Calu3 (cell line): Measurements from ENCODE around the gene PLEKHN1. TPM values are rescaled to one million over a fixed set of nuclear protein-coding genes. Genes with fewer than 3 reads are reported as not detected.
A peak's percentile ranks its signal among the peaks of the same experiment; 100 is the strongest.

Experiments used
- BruUV-seq: library from RNA; stranded (reverse); fragments of 400-500 nt; replicated peaks from 2 replicates; lab custom pipeline; 2021; lab: Mats Ljungman, UMichigan
- CTCF ChIA-PET: fragments of 300-600 bp; sonication (Branson Sonifier 250); formaldehyde crosslinking; loops from one replicate; lab custom pipeline; 2022; ENCODE audit warnings: antibody characterized with exemption; lab: Charles Lee
- DNase-seq: peaks from one replicate; pipeline ENCODE4 v3.0.0; 2022
- H3K27ac Mint-ChIP-seq: one replicate; pipeline ENCODE4 v1.8.0; 2022; ENCODE audit warnings: mixed read lengths; ENCODE audit not compliant: unreplicated experiment
- H3K27me3 Mint-ChIP-seq: one replicate; pipeline ENCODE4 v1.8.0; 2022; ENCODE audit warnings: mixed read lengths; ENCODE audit not compliant: unreplicated experiment
- H3K36me3 Mint-ChIP-seq: one replicate; pipeline ENCODE4 v1.8.0; 2022; ENCODE audit warnings: mild to moderate bottlenecking, moderate library complexity, mixed read lengths; ENCODE audit not compliant: insufficient read depth, unreplicated experiment
- H3K4me1 Mint-ChIP-seq: one replicate; pipeline ENCODE4 v1.8.0; 2022; ENCODE audit warnings: mild to moderate bottlenecking, low read depth, mixed read lengths; ENCODE audit not compliant: unreplicated experiment
- H3K4me3 Mint-ChIP-seq: one replicate; pipeline ENCODE4 v1.8.0; 2022; ENCODE audit warnings: mild to moderate bottlenecking, low read depth, moderate library complexity, mixed read lengths; ENCODE audit not compliant: unreplicated experiment
- H3K9me3 Mint-ChIP-seq: one replicate; pipeline ENCODE4 v1.8.0; 2022; ENCODE audit warnings: low read depth, mixed read lengths; ENCODE audit not compliant: unreplicated experiment
- CTCF ChIP-seq: fragments of 200-600 bp; IDR thresholded peaks from one replicate; pipeline ENCODE4 v1.8.0; 2022; ENCODE audit warnings: antibody characterized with exemption; ENCODE audit not compliant: unreplicated experiment
- intact Hi-C: fragments of 100-400 bp; cut with micrococcal nuclease; formaldehyde crosslinking; loops from one replicate; pipeline ENCODE4 v1.10.0; 2022; ENCODE audit not compliant: unreplicated experiment
- total RNA-seq: library from RNA; stranded (reverse); gene quantifications from 2 replicates; pipeline ENCODE4 v1.2.3, GENCODE V29; 2022

The PLEKHN1 gene
- total RNA-seq, 1 experiment from 2014 or later = 11.9 TPM

- Mint-ChIP-seq H3K4me1 (peaks cover 16% of the 10 kb centered on the region), H3K9me3 (no peaks in the 10 kb centered on the region), H3K27ac (peak overlapping the region; percentile 72), H3K36me3 (no peaks in the 10 kb centered on the region), H3K4me3 (no peak overlapping the region), H3K27me3 (peaks cover 61% of the 10 kb centered on the region)
- intact Hi-C loops = no loop called here
- CTCF ChIA-PET = interaction anchor here (1.3 kb wide), 1 partner anchor 17 kb away, joined by 3 read pairs; no protein-coding TSS in a partner anchor
- no TSS peak for BruUV-seq
- TF ChIP-seq CTCF = peak; percentile 41
- DNase-seq = peak; percentile 68
These were observed 45.1 kb upstream of the PLEKHN1 start for GRCh38 chr1:921011-921837.

DNA sequence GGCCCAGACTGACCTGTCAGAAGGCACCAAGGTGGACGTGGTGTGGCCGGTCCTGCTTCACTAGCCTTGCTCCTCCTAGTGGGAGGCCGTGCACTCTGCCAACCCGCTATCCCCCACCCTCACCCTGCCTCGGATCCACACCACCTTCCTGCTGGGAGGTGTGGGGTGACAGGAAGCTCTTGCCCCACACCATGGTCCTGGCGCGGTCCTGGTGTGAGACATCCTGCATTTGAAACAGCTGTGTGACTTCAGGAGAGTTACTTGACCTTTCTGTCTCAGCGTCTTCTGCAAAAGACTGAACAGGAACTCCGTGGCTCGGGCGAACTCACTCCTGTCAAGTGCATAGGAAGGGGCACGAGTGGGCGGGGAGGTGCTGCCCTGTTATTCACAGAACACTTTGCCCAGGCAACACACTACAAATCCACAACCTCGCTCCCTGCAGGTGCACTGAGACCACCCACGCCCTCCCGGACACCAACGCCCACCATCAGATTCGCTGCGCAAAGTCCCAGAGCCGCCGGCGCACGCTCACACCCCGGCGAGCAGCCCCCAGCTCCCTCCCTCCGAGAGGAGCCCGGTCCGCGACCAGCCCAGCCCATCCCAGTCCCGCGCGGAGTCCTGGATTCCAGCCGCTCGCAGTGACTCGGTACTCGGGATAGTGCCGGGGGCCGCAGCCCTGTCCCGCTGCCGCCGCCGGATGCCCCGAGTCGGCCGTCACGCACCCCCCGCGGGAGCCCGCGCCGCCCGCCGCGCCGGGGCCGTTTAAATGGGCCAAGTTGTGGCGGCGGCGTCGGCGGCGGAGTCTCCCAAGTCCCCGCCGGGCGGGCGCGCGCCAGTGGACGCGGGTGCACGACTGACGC is 42.9 kb upstream of the PLEKHN1 start, which contains the start of gene SAMD11:
TSS of gene SAMD11 (plus strand) at position 793 of the 860 bp plus-strand sequence. CDS start 509 bp downstream, outside the sequence.
- Mint-ChIP-seq H3K27ac (no peak within 1 kb of the TSS), H3K4me1 (peaks cover 16% of the 10 kb centered on the region), H3K9me3 (no peaks in the 10 kb centered on the region), H3K36me3 (no peaks in the 10 kb centered on the region), H3K4me3 (peak within 1 kb of the TSS; percentile 32), H3K27me3 (peaks cover 65% of the 10 kb centered on the region)
- peak; percentile 90 for DNase-seq
- intact Hi-C loops = no loop called here
- CTCF ChIA-PET = no interaction called here
- no peak for TF ChIP-seq CTCF
- BruUV-seq = no TSS peak

DNA sequence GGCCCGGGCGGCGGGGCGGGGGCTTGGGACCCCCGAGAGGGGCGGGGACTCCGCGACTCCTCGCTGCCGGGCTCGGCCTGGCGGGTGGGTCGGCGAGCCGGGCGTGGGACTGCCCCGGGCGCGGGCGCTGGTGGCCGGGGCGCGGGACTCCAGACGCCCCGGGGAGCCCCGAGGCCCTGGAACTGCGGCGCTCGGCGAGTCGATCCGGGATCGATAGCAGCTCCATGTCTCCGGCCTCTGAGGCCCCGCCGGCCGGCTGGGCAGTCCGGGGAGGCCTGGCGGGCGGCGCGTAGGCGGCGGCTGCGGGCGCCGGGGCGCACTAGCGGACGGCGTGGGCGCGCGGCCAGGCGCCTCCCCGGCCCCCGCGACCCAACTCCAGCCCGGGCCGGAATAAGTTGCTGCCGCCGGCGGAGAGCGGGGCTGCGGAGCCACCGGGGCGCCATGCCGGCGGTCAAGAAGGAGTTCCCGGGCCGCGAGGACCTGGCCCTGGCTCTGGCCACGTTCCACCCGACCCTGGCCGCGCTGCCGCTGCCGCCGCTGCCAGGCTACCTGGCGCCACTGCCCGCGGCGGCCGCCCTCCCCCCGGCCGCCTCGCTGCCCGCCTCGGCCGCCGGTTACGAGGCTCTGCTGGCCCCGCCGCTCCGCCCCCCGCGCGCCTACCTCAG is 42.2 kb upstream of the PLEKHN1 start:
- no peak for TF ChIP-seq CTCF
- Mint-ChIP-seq H3K27ac (no peak overlapping the region), H3K27me3 (peaks cover 65% of the 10 kb centered on the region), H3K36me3 (peaks cover 4% of the 10 kb centered on the region), H3K4me3 (peak overlapping the region; percentile 32), H3K4me1 (peaks cover 16% of the 10 kb centered on the region), H3K9me3 (no peaks in the 10 kb centered on the region)
- CTCF ChIA-PET = no interaction called here
- no TSS peak for BruUV-seq
- no peak for DNase-seq
- intact Hi-C loops = no loop called here
